RWPE2 (cell line): ENCODE results near the gene KIAA1614.

Source experiments
- ATAC-seq: fragments of 200-7000 bp; cut with Tn5 transposase; 3 replicates; pipeline ENCODE4 v1.9.1; 2021; ENCODE audit warnings: low read depth
- DNase-seq: peaks from one replicate; pipeline ENCODE4 v3.0.0-alpha.2; 2020; ENCODE audit warnings: low spot score
- H3K27ac ChIP-seq: fragments of 450-650 bp; 2 replicates; pipeline ENCODE4 v1.5.1; 2017; ENCODE audit warnings: mild to moderate bottlenecking; ENCODE audit not compliant: poor library complexity, severe bottlenecking
- H3K27me3 ChIP-seq: fragments of 250-450 bp; sonication (Bioruptor Pico); 2 replicates; pipeline ENCODE4 v1.5.1; 2021; ENCODE audit warnings: mild to moderate bottlenecking, moderate library complexity; ENCODE audit not compliant: insufficient read depth, poor library complexity, severe bottlenecking
- H3K36me3 ChIP-seq: fragments of 250-450 bp; sonication (Bioruptor Pico); 2 replicates; pipeline ENCODE4 v1.5.1; 2020; ENCODE audit warnings: low read depth, mild to moderate bottlenecking, moderate library complexity
- H3K4me1 ChIP-seq: fragments of 250-450 bp; sonication (Bioruptor Pico); 2 replicates; pipeline ENCODE4 v1.5.1; 2021; ENCODE audit warnings: mild to moderate bottlenecking, moderate library complexity; ENCODE audit not compliant: insufficient read depth, poor library complexity, severe bottlenecking
- H3K4me3 ChIP-seq: fragments of 250-450 bp; sonication (Bioruptor Pico); 2 replicates; pipeline ENCODE4 v1.5.1; 2021; ENCODE audit warnings: mild to moderate bottlenecking, moderate library complexity; ENCODE audit not compliant: severe bottlenecking
- H3K9me3 ChIP-seq: fragments of 250-450 bp; sonication (Bioruptor Pico); 2 replicates; pipeline ENCODE4 v1.5.1; 2021; ENCODE audit warnings: mild to moderate bottlenecking, moderate library complexity; ENCODE audit not compliant: severe bottlenecking
- CTCF ChIP-seq: fragments of 450-650 bp; IDR thresholded peaks from one replicate; pipeline ENCODE4 v1.5.1; 2017; ENCODE audit warnings: mild to moderate bottlenecking, moderate library complexity; ENCODE audit not compliant: poor library complexity, severe bottlenecking

KIAA1614 gene

GRCh38 chr1:180901076-180901990, 11.4 kb upstream of the KIAA1614 start:
- DNase-seq (no peak), ATAC-seq (no peak)
- Histone ChIP-seq H3K36me3 (no peaks in the 10 kb centered on the region), H3K4me1 (no peaks in the 10 kb centered on the region), H3K9me3 (no peaks in the 10 kb centered on the region), H3K4me3 (no peak overlapping the region), H3K27ac (no peak overlapping the region), H3K27me3 (no peaks in the 10 kb centered on the region)
- TF ChIP-seq CTCF: no peak

GRCh38 chr1:180902541-180902940, 10.2 kb upstream of the KIAA1614 start:
- no peaks in the 10 kb centered on the region for H3K36me3 ChIP-seq
- no peaks in the 10 kb centered on the region for H3K4me1 ChIP-seq
- H3K27me3 ChIP-seq: no peaks in the 10 kb centered on the region
- no peak overlapping the region for H3K27ac ChIP-seq
- DNase-seq: no peak
- no peak for TF ChIP-seq CTCF
- ATAC-seq: no peak
- no peaks in the 10 kb centered on the region for H3K9me3 ChIP-seq
- no peak overlapping the region for H3K4me3 ChIP-seq

GRCh38 chr1:180905927-180906326, 6.8 kb upstream of the KIAA1614 start:
- Histone ChIP-seq H3K27ac (no peak overlapping the region), H3K4me1 (no peaks in the 10 kb centered on the region), H3K27me3 (no peaks in the 10 kb centered on the region), H3K4me3 (no peak overlapping the region), H3K36me3 (no peaks in the 10 kb centered on the region), H3K9me3 (no peaks in the 10 kb centered on the region)
- no peak for TF ChIP-seq CTCF
- DNase-seq (no peak), ATAC-seq (no peak)

- Histone ChIP-seq H3K27me3 (no peaks in the 10 kb centered on the region), H3K4me3 (no peak overlapping the region), H3K36me3 (no peaks in the 10 kb centered on the region), H3K27ac (no peak overlapping the region), H3K4me1 (no peaks in the 10 kb centered on the region), H3K9me3 (no peaks in the 10 kb centered on the region)
- DNase-seq (no peak), ATAC-seq (no peak)
- TF ChIP-seq CTCF: no peak
These were observed 6.2 kb upstream of the KIAA1614 start for GRCh38 chr1:180906511-180906910.
